Heart right ventricle (tissue), 16 donors: ENCODE measurements around the gene UBE2D1. TPM values are rescaled to one million over a fixed set of nuclear protein-coding genes. Genes with fewer than 3 reads are reported as not detected.
A peak's percentile ranks its signal among the peaks of the same experiment; 100 is the strongest.

Source experiments
- ATAC-seq, 8 donors: fragments of 200-7000 bp; cut with Tn5 transposase; one replicate each; pipeline ENCODE4 v1.9.1; 2020; ENCODE audit warnings: mild to moderate bottlenecking in 8 of 8, moderate library complexity in 8 of 8, moderate number of reproducible peaks in 1 of 8
- DNase-seq, 2 donors: peaks; one replicate each; pipeline ENCODE4 v3.0.0-alpha.2; 2020
- H3K27ac ChIP-seq, 10 donors: fragments of 200-600 bp; sonication (generic) in 2 of 10; one replicate each; pipeline versions ENCODE4 v1.5.0 to v1.8.0; 2020 to 2022; ENCODE audit warnings: mild to moderate bottlenecking in 3 of 10
- H3K27me3 ChIP-seq, 7 donors: fragments of 200-600 bp; one replicate each; pipeline ENCODE4 v1.8.0; 2021 to 2022; ENCODE audit warnings: mild to moderate bottlenecking in 2 of 7
- H3K36me3 ChIP-seq, 9 donors: fragments of 200-600 bp; sonication (generic) in 1 of 9; one replicate each; pipeline versions ENCODE4 v1.5.0 to v1.8.0; 2020 to 2022; ENCODE audit warnings: mild to moderate bottlenecking in 2 of 9
- H3K4me1 ChIP-seq, 9 donors: fragments of 200-600 bp; sonication (generic) in 1 of 9; one replicate each; pipeline versions ENCODE4 v1.5.0 to v1.8.0; 2020 to 2022; ENCODE audit warnings: mild to moderate bottlenecking in 4 of 9
- H3K4me3 ChIP-seq, 10 donors: fragments of 200-600 bp; sonication (generic) in 2 of 10; one replicate each; pipeline versions ENCODE4 v1.5.0 to v1.8.0; 2020 to 2022; ENCODE audit warnings: mild to moderate bottlenecking in 7 of 10, moderate library complexity in 2 of 10
- H3K9me3 ChIP-seq, 11 donors: fragments of 200-600 bp in 10 of 11; sonication (generic) in 2 of 11; one replicate each; pipeline versions ENCODE4 v1.5.0 to v1.8.0; 2013 to 2022; ENCODE audit warnings: mild to moderate bottlenecking in 2 of 11, control low read depth in 1 of 11, moderate library complexity in 1 of 11
- CTCF ChIP-seq, 9 donors: fragments of 200-600 bp; sonication (generic) in 2 of 9; IDR thresholded peaks; one replicate each; pipeline versions ENCODE4 v1.5.0 to v1.8.0; 2021 to 2022; ENCODE audit warnings: antibody characterized with exemption in 9 of 9, mild to moderate bottlenecking in 5 of 9, moderate library complexity in 1 of 9
- whole genome bisulfite sequencing, 2 donors: extraction: QIAGEN DNeasy Blood & Tissue Kit; methylation state at CpG; one replicate each; pipeline ENCODE4 v1.1.7; 2013; ENCODE audit warnings: inconsistent platforms in 1 of 2; 5-methylcytosine and 5-hydroxymethylcytosine counted together
- intact Hi-C, 10 donors: fragments of 100-400 bp; cut with DNase I; formaldehyde crosslinking; loops; one replicate each; pipeline versions ENCODE4 v1.11.1 to v1.14.2; 2022
- polyA plus RNA-seq, 2 donors: library from polyadenylated mRNA; stranded (reverse); fragments of 200-250 nt; gene quantifications; one replicate each; pipeline ENCODE4 v1.2.3, GENCODE V29; 2013
- total RNA-seq, 10 donors: library from RNA; stranded (reverse); fragmentation: NEBNext Ultra II Directional in 3 of 10; extraction: Animal tissue kit (Norgen Biotek cat#: 25700) in 3 of 10; gene quantifications; one replicate each; pipeline versions ENCODE4 v1.2.1 to v1.2.4, GENCODE V29; 2021 to 2023
- donor health status: Arrhythmogenic right ventricular cardiomyopathy.
- donor health status: ischemic (EF 13 %, LVEDD 7.1; RV severe dilation, severe dysfunction).
- donor health status: healthy with polysubstance abuse.
- donor health status: DM: no; HTN: yes; CAD: no.
- donor health status: DM: no; HTN: no; CAD: no.
- donor health status: ischemic (EF 25% LVEDD 6.9; RV normal size, moderate dysfunction).
- donor health status: ischemic (EF 25% LVEDD 5.7; RV mildly dilated, moderate dysfunction).
- donor health status: healthy.
- donor health status: DM: yes; HTN: yes; CAD: no.
- donor health status: Ischemic cardiomyopathy.
- donor health status: ischemic (EF 35%, LVEDD 5.7; RV mildly dilated, moderate dysfunction).
- donor health status: nonischemic (EF 11% LVEDD 7.7; RV severe dilation, severe dysfunction).
- donor health status: DM: yes; HTN: yes; CAD: no.
- donor health status: PGD.
- donor health status: ischemic (EF 29% LVEDD 5.4; RV normal size, mild dysfunction).
- donor health status: nonischemic (EF 23%, LVEDD 6.1; RV moderate dilation, normal function).

Gene UBE2D1
- total and polyA plus RNA-seq, 12 donors, result 12.2 to 71.0 (median 59.5) TPM

- WGBS, 2 donors, result 40 to 44% methylated on average over 1 of the region's 1 CpG
- peaks cover 3 to 60% (median 29%) of the 10 kb centered on the region in 9 donors for H3K4me1 ChIP-seq
- H3K27ac ChIP-seq, result peak overlapping the region in 1 of 10 donors; percentile 78
- intact Hi-C loops, result no loop called here
- no peaks in the 10 kb centered on the region for H3K27me3 ChIP-seq
- ATAC-seq, result no peak
- TF ChIP-seq CTCF (IDR thresholded peaks at IDR 0.05), result no peak
- no peak overlapping the region for H3K4me3 ChIP-seq
- H3K36me3 ChIP-seq, result peaks cover 0 to 7% (median 0%) of the 10 kb centered on the region in 9 donors
- H3K9me3 ChIP-seq, result no peaks in the 10 kb centered on the region
- DNase-seq, result no peak
Observed at GRCh38 chr10:58347967-58348366, 13.2 kb downstream of the UBE2D1 start.

GRCh38 chr10:58348571-58349033 lies 13.8 kb downstream of the UBE2D1 start:
- 87 to 99% methylated on average over 2 of the region's 2 CpGs for WGBS, 2 donors
- DNase-seq, result no peak
- peak overlapping the region in 1 of 10 donors; percentile 78 for H3K27ac ChIP-seq
- TF ChIP-seq CTCF (IDR thresholded peaks at IDR 0.05), result no peak
- H3K4me1 ChIP-seq, result peaks cover 3 to 63% (median 34%) of the 10 kb centered on the region in 9 donors
- no peaks in the 10 kb centered on the region for H3K9me3 ChIP-seq
- intact Hi-C loops, result no loop called here
- ATAC-seq, result no peak
- H3K36me3 ChIP-seq, result peaks cover 0 to 7% (median 0%) of the 10 kb centered on the region in 9 donors
- H3K4me3 ChIP-seq, result no peak overlapping the region
- H3K27me3 ChIP-seq, result no peaks in the 10 kb centered on the region

- Histone ChIP-seq H3K9me3 (no peaks in the 10 kb centered on the region), H3K27ac (peak overlapping the region in 1 of 10 donors; percentile 78), H3K4me1 (peaks cover 0 to 69% (median 36%) of the 10 kb centered on the region in 9 donors), H3K36me3 (peaks cover 0 to 7% (median 0%) of the 10 kb centered on the region in 9 donors), H3K4me3 (no peak overlapping the region), H3K27me3 (no peaks in the 10 kb centered on the region)
- DNase-seq (no peak), ATAC-seq (no peak)
- WGBS, 2 donors, result 71 to 79% methylated on average over 2 of the region's 2 CpGs
- intact Hi-C loops, result no loop called here
- TF ChIP-seq CTCF (IDR thresholded peaks at IDR 0.05), result no peak
Observed at GRCh38 chr10:58350023-58350422, 15.2 kb downstream of the UBE2D1 start.

- H3K9me3 ChIP-seq, result no peaks in the 10 kb centered on the region
- TF ChIP-seq CTCF (IDR thresholded peaks at IDR 0.05), result no peak
- 81 to 89% methylated on average over 6 of the region's 6 CpGs for WGBS, 2 donors
- no peak overlapping the region for H3K4me3 ChIP-seq
- H3K27me3 ChIP-seq, result no peaks in the 10 kb centered on the region
- H3K4me1 ChIP-seq, result peaks cover 1 to 77% (median 43%) of the 10 kb centered on the region in 9 donors
- peak overlapping the region in 1 of 10 donors; percentile 78 for H3K27ac ChIP-seq
- DNase-seq (no peak), ATAC-seq (peak in 2 of 8 donors; percentile 35)
- H3K36me3 ChIP-seq, result peaks cover 0 to 7% (median 0%) of the 10 kb centered on the region in 9 donors
- intact Hi-C loops, result no loop called here
Observed at GRCh38 chr10:58350619-58351323, 16.0 kb downstream of the UBE2D1 start.
